Measurements from ENCODE around the gene PEX5L.
A peak's percentile ranks its signal among the peaks of the same experiment; 100 is the strongest.
"Not testable (repeated sequence)": the region's sequence is repeated elsewhere in the genome, so short reads cannot be mapped to it uniquely, and the experiment has no call there.

Gene PEX5L

GRCh38 chr3:180008318-180008717 lies 28.4 kb downstream of the PEX5L start:
- not testable (repeated sequence) for DNase-seq

- no peak for DNase-seq
Measured at GRCh38 chr3:180004542-180004941, 32.2 kb downstream of the PEX5L start.

GRCh38 chr3:180002006-180002405 lies 34.7 kb downstream of the PEX5L start:
- no peak for DNase-seq

- DNase-seq, result no peak
Measured at GRCh38 chr3:180000500-180000899, 36.2 kb downstream of the PEX5L start.

GRCh38 chr3:179995406-179995805 lies 41.3 kb downstream of the PEX5L start:
- no peak for DNase-seq

- DNase-seq, result peak; percentile 22
Measured at GRCh38 chr3:179991883-179992282, 44.9 kb downstream of the PEX5L start.

GRCh38 chr3:179991104-179991503 lies 45.6 kb downstream of the PEX5L start:
- peak; percentile 75 for DNase-seq

GRCh38 chr3:179981646-179982045 lies 55.1 kb downstream of the PEX5L start:
- DNase-seq, result no peak

- no peak for DNase-seq
Measured at GRCh38 chr3:179977356-179977755, 59.4 kb downstream of the PEX5L start.

- DNase-seq, result no peak
Measured at GRCh38 chr3:179973931-179974361, 62.8 kb downstream of the PEX5L start.

GRCh38 chr3:179972881-179973423 lies 63.8 kb downstream of the PEX5L start:
- DNase-seq, result peak; percentile 28

- peak; percentile 12 for DNase-seq
Measured at GRCh38 chr3:179971280-179971679, 65.5 kb downstream of the PEX5L start.

- DNase-seq, result peak; percentile 38
Measured at GRCh38 chr3:179970746-179971145, 66.0 kb downstream of the PEX5L start.

GRCh38 chr3:179969525-179969924 lies 67.2 kb downstream of the PEX5L start:
- DNase-seq, result peak; percentile 28

- peak; percentile 91 for DNase-seq
Measured at GRCh38 chr3:179967622-179968021, 69.1 kb downstream of the PEX5L start.

GRCh38 chr3:179964890-179965289 lies 71.8 kb downstream of the PEX5L start:
- DNase-seq, result no peak

GRCh38 chr3:179962629-179963387 lies 73.9 kb downstream of the PEX5L start:
- peak; percentile 34 for DNase-seq

- DNase-seq, result peak; percentile 99
Measured at GRCh38 chr3:179961703-179962078, 75.0 kb downstream of the PEX5L start.

GRCh38 chr3:179961071-179961702 lies 75.5 kb downstream of the PEX5L start:
- peak; percentile 70 for DNase-seq

- no peak for DNase-seq
Measured at GRCh38 chr3:179958759-179959158, 78.0 kb downstream of the PEX5L start.

GRCh38 chr3:179958143-179958542 lies 78.6 kb downstream of the PEX5L start:
- DNase-seq, result no peak

GRCh38 chr3:179957264-179957845 lies 79.4 kb downstream of the PEX5L start:
- peak; percentile 55 for DNase-seq

GRCh38 chr3:179956416-179956830 lies 80.3 kb downstream of the PEX5L start:
- no peak for DNase-seq

GRCh38 chr3:179955809-179956208 lies 80.9 kb downstream of the PEX5L start:
- DNase-seq, result no peak

Data from NCI-H146 (cell line).